HG02678 (cell line): ENCODE results near the gene OR10J4.
"Not testable (repeated sequence)": the region's sequence is repeated elsewhere in the genome, so short reads cannot be mapped to it uniquely, and the experiment has no call there.

Source experiments
- ATAC-seq: cut with Tn5 transposase; IDR thresholded peaks from one replicate; pipeline ENCODE4 v1.9.1; 2021; ENCODE audit warnings: mild to moderate bottlenecking, moderate library complexity; ENCODE audit not compliant: unreplicated experiment

The OR10J4 gene

DNA sequence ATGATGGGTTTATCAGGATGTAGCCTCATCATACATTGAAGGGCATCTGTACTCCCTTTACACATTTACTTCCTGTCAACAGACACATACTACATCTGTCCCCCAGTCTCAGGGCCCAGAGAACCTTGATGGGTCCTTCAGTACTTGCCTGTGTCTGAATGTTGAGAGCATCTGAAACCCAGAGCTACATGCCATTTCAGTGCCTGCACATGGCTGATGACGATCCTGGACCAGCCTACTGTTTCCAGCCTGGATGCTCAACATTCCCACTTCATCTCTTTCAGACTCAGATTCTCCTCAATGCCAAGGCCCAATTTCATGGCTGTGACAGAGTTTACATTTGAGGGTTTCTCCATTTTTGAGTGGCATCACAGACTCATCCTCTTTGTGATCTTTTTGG, at the start of gene OR10J4:
OR10J4 (plus strand) TSS at position 301 of the 400 bp plus-strand sequence.
- ATAC-seq: no peak

DNA sequence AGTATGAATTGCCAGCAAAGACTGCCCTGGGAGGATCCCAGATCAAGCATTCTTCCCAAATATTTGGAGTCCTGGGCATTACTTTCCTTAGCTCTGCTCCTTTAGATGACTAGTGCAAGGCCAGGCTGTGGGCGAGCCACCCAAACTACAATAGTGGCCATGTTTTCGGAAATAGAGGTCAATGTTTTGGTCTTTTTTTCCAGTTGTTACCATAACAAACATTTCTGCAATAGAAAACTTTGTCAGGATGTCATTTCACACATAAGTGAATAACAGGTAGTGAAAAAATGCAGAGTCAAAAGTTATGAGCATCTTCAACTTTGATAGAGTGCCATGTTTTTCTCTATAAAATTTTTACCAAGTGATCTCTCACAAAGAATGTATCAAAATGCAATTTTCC, 25.2 kb upstream of the OR10J4 start:
- no peak for ATAC-seq

DNA sequence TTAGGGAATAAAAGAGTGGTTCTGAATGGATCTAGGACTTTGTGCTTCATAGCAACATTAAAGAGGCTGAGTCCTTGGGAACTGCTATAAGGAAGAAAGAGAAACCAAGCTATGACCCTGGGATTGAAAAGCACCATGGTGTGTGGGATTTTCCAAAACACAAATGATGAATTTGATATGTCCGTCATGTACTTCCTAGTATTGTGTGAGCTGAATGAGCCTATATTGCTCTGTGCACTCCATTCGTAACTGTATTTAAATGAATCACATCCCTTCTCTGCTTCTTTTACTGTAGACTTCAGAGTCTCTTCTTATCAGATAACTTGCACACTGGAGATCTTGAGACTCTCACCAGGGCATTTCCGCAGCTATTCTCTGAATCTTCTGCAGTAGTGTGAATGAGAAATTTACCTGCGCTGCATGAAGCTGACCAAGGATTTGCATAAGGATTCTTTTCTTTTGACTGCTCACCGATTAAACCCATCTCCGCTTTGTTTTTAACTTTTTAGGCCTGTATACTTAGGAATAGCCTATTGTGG, 23.1 kb upstream of the OR10J4 start:
- ATAC-seq: no peak

DNA sequence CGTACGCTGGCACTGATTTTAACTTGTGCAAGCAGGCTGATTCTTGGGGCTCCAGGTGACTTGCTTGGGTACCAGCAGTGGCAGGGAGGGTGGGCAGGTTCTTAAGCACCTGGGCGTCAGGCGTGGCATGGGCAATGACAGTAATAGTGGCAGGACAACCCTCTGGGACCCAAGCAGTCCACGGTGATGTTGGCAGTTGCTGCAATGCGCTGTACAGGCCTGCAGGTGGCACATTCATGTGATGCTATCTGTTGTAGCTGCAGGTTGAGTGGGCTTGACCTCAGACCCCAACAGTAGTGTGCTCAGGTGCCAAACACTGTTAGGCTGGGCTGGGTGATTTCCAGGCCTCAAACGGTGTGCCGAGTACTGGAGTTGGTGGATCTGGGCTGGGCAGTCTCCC, 10.2 kb upstream of the OR10J4 start:
- no peak for ATAC-seq

DNA sequence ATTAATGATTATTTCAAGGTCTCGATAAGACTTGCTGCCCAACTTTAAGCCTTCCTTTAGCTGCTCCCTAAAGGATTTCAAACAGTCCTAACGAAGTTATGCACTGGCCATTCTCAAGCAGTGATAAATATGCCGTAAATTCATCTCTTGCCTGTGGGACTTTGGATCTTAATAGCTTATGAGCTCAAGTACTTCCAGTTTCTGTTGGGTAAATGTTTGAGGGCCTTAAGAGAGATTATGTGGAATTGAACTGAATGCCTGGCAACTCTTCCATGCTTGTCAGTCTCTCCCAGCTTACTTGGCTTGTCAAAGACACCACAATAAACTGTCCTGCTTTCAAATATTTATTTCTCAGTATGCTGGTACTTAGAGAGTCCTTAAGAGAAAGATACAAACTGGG, 3.5 kb upstream of the OR10J4 start:
- no peak for ATAC-seq

DNA sequence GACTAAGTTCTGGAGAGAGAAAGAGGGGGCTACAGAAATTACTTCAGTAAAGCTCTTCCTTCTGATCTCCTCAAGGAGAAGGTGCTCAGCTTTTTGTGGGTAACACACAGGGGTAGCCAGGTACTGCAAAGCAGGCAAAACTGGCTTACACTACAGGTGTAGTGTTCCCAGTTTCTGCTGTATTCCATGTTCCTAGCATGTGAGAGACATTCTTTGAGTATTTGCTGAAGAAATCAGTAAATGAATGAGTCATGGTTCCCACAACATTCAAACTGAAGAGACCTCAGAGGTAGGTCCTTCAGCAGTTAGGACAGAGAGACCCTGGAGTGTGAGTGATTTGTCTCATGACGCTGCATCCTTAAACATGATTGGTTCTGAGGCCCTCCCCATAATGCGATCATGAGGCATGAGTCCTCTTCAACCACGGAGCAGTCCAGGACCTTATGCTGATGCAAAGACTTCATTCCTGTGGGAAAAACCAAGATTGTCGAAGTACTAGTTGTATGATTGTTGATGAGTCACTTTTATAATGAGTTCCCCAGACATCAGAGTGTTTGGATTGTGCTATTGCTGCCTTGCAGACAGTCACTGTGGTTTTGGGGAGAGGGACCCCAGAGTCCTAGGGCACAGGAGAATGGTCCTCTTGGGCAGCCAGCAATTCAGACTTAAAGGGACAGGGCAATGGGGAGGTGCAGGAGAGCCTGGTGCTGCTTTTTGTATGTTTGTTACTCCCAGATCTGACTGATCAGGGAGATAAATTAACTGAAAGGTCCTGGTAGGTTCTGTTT, 2.7 kb upstream of the OR10J4 start:
- no peak for ATAC-seq

DNA sequence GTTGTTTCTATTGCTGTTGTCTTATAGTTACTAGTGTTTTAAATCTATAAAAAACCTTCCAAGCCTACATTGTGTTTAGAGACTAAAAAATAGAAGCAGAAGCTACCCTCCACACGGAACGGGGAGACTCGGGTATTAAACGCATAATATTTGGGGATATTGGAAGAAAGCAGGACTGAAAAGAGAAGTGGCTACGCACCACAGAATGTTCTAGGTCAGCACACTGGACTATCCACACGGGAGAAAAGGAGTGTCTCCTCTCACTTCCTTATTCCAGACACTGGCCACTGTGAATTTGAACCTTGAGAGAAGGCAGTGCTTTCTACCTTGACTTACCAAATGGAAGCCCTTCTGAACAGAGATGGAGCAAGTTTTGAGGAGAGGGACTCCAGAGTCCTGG, 1.0 kb upstream of the OR10J4 start:
- ATAC-seq: no peak

DNA sequence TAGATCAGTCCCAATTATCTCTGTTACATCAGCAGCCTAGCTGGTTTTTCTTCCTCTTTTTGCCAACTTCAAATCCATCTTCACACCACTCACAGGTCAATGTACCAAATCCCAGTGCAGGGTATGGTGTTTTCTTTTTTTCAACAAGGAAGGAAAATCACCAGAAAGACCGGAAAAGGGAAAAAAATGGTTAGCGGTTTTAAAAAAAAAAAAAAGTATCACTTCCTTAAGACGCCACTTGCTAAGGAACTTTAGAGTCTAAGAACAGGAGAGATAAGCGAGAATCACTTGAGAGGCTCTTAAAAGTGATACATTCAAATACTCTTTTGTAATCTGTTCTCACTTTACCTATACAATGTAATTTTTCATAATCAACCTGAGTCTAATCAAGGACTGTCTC, 4.5 kb downstream of the OR10J4 start:
- no peak for ATAC-seq

DNA sequence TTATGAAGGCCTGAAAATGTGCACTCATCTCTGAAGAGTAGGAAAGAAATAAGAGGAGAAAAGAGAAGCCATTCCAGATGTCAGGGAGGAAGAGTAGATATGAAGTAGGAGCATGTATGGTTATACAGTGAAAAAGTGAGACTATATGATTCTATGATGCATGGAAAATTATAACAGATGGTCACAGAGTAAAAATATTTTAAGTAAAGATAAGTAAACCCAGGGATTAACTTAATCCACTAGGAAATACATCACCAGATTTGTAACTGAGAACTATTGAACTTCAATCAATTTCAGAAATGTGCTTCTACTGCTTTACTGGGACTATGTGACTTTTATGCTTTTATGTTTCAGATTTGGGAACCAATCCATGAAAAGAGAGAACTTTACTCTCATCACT, 7.4 kb downstream of the OR10J4 start, which contains the start of gene OR10J1:
OR10J1 (plus strand) TSS at position 301 of the 400 bp plus-strand sequence; CDS start at position 371, 70 bp downstream.
- ATAC-seq: no peak

DNA sequence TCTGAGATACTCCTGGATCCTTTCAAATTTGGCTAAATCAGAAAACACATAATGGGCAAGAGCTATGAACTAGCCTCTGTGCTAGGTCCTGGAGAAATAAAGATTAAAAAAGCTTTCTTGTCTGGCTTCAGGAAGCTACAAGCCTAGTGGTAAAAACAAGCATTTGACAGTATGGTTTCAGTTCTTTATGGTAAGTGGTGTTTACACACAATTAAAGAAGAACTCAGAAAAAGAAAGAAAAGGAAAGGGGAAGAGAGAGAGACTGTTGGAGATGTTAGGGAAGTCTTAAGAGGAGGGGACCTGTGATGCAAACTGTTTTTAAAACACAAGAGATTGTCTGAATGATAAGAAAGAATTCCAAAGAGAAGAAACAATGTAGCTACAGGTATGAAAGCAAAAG, 9.4 kb downstream of the OR10J4 start:
- no peak for ATAC-seq

DNA sequence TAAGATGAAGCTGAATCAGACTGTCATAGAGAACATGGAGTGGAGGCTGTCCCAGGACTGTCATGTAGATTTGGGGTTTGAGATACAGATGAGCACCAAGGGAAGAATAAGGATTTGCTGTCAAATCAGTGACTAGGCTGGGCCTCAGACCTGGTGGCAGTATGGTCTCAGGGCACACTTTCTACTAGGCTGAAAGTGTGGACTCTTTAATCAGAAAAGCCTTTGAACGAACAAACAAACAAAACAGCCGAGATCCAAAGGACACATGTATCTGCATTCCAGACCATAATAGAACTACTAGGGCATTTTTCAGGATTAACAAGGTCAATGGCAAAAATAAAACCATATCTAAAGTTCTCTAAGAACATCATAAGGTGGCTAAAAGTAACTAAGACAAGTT, 10.4 kb downstream of the OR10J4 start:
- ATAC-seq: no peak

DNA sequence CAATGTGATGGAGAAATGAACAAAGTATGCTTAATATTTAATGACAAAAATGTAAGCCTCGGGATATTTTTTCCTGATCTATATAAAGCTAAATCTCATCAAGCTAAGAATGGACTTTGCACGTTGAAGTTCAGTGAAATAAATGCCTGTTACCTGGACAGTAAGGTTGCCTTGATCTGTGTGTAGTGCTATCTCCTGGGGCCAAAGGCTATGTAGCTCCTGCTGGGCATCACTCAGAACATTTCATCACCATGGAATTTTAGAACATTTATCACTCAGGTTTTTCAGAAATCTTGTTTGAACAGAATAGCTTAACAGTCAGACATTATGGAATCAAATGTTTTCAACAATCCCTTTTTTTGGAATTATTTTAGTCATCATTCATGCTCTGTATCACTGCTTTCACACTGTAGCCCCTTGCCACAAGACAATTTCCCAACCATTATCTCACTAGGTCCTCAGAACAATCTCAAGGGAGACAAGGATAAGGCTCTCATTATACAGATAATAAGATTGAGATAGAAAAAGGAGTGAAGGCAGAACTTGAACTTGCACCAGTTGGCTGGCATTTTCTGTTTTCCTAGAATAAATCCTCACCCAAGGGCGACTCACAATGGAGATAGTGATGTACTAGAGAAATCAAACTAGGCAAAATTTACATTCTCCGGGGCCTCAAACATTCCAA, 11.2 kb downstream of the OR10J4 start:
- no peak for ATAC-seq

DNA sequence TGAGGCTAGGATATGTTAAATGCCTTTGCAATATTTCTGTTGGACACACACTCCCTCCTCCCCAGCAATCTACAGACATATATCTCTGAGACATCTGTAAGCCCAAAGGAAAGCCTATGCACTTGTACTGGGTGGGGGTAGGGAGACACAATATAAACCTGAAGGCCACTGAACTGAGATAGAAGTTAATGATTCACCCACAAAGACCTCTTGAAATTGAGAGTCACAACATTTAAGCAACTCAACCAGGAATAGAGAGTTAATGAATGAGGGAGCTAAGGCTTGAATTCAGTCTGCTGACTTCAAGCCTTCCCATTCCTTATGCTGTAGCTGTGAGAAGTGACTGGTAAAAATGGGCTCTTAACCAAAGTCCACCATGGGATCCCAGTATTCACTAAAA, 12.5 kb downstream of the OR10J4 start:
- no peak for ATAC-seq

DNA sequence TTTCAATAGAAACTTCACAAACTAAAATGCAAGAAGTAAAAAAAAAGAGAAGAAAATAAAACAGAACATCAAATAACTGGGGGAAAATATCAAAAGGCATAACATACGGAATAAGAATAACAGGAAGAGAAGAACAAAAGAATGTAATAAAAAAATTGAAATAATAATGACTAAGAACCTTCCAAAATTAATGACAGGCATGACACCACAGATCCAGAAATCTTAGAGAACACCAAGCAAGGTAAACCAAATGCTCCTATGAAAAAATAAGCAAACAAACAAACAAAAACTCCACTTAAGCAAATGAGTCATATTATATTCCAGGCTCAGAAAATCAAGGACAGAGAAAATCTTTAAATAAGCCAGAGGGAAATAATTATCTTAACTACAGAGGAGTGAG, 16.2 kb downstream of the OR10J4 start:
- ATAC-seq: no peak

DNA sequence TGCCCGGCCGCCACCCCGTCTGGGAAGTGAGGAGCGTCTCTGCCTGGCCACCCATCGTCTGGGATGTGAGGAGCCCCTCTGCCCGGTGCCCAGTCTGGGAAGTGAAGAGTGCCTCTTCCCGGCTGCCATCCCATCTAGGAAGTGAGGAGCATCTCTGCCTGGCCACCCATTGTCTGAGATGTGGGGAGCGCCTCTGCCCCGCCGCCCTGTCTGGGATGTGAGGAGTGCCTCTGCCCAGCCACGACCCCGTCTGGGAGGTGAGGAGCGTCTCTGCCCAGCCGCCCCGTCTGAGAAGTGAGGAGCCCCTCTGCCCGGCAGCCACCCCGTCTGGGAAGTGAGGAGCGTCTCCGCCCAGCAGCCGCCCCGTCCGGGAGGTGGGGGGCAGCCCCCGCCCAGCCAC, 17.6 kb downstream of the OR10J4 start:
- ATAC-seq: not testable (repeated sequence)

DNA sequence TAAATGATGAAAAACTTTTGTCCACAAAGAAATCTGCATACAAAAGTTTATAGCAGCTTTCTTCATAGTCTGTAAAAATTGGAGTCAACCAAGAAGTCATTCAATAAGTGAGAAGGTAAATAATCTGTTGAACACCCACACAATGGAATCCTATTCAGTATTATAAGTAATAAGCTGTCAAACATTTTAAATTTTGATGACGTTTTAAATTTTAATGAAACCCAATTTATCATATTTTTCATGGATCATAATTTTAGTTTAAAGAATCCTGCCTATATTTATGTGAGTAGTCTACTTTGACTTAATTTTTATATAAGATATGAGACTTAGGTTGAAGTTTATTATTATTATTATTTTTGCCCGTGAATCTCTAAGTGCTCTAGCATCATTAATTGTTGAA, 27.5 kb downstream of the OR10J4 start:
- ATAC-seq: no peak

DNA sequence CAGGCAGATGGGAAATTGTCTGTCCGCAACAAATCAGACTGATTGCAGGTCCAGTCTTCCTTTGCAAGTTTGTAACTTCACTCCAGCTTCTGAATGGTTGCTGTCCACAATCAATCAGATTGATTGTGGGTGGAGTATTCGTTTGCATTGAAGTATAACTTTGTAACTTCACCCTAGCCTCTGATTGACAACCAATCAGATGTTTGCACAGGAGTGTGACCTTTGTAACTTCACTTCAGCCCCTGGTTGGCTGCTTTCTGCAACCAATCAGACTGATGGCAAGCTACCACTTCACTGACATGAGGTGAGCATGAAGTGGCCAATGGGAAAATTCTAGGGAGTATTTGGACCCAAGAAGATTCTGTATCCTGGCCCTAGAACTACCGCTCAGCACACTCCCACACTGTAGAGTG, 33.2 kb downstream of the OR10J4 start:
- no peak for ATAC-seq

DNA sequence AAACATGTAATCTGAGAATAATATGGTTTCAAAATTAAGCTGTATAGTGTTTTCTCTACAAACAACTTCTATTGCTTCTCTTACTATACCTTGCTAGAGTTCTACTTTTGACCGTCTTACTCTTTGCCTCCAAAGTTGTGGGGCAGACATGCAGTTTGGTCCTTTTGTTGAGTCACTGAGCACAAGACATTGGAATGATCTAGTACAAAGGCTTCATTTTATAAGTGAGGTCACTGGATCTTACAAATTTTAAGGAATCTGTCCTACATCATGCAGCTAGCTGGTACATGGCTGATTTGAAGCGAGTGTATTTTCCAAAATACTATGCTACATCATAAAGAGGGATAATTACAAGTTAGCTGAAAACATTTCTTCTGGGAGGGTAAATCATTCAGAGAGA, 36.3 kb downstream of the OR10J4 start:
- ATAC-seq: no peak

DNA sequence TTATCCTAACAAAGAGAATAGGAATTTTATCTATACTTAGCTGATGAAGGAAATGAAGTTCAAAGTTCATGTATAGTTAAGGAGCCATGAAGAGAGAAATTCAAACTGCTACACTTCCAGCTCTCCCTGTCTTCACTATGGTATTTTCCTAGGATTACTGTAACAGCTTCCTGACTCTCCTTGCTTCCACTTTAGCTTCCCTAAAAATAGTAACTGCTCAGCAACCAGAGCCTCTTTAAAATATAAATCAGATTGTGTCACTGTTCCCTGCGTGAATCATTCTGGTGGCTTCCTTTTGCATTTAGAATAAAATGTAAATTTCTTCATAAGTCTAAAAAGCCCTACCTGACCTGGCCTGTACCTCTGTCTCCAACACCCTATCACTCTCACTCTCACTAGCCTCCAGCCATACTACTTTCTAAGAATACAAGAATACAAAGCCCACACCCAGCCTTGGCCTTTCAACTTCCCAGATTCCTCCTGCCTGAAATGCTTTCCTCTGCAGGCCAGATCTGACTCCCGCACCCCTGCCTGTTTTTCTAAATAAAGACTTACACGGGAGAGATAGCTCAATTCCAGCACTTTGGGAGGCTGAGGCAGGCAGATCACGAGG, 38.0 kb downstream of the OR10J4 start:
- ATAC-seq: no peak

DNA sequence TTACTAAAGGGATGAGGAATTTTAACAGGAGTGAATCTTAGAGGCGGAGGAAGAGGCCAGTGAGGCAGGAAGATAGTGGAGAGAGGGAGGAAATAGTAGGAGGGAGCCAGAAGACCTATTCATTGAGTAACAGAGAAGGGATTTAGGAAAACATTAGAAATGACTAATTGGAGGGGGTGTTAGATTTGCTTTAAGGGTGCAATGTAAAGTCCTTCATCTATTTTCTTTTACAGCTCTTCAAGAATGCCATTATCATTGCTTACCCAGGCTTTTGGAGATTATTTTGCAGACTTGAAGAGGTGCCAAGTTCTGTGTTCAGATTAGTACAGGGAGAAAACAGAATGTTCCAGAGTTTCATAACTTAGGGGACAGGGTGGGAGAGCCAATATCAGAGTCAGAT, 41.3 kb downstream of the OR10J4 start:
- no peak for ATAC-seq

DNA sequence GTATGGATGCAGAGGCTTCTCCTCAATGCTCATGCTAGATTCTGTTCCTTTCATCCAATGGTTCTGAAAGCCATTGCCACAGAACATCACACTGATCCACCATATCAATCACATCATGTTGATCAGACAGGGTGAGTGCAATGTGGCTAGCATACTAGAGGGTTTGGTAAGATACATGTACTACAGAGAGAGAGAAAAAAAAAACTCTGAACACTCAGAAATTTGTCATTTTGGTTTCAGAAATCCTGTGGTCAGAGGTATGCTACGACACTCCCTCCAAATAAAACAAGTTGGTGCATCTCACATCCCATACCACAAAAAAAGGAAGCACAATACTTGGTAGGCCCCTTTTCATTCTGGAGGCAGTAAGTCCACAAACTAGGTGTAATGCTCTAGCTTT, 42.9 kb downstream of the OR10J4 start:
- no peak for ATAC-seq
